ENCODE results near the gene SLC38A7.

GRCh38 chr16:58684354-58685083 lies at the start of gene SLC38A7:
- TF ChIP-seq CTCF (IDR thresholded peaks at IDR 0.05) (no peak), POLR2A (IDR thresholded peaks at IDR 0.05) (no peak)

All from breast epithelium (tissue), 3 donors.